IPS-18c (cell line): ENCODE results near the gene ENPP1.
"Not testable (repeated sequence)": the region's sequence is repeated elsewhere in the genome, so short reads cannot be mapped to it uniquely, and the experiment has no call there.

Source experiments
- H3K4me3 ChIP-seq: 2 replicates; pipeline ENCODE4 v1.7.0; 2013; ENCODE audit warnings: low read depth, mild to moderate bottlenecking, low read length, moderate library complexity; ENCODE audit not compliant: insufficient read depth
- H3K9me3 ChIP-seq: one replicate; pipeline ENCODE4 v1.6.1; 2013; ENCODE audit warnings: mild to moderate bottlenecking, low read length, moderate library complexity; ENCODE audit not compliant: control insufficient read depth, insufficient read depth

The ENPP1 gene

DNA sequence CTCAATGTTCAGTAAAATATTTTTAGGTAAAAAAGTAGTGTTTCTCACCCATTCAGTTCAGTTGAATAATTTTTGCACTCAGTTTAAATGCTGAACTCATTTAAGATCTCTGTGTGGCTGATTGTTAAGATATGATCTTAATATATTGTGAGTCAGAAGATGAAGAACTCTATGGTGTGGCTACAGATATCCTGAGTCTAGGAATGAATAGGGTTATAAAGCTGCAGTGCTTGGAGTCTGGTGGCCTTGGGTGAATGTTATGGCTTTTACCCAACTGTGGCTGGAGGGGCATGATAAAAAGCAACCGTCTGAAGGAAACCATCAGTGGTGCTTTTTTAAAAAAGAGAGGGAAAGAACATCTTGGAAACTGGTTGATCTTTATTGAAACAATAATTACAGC lies 77.4 kb downstream of the ENPP1 start:
- no peaks in the 10 kb centered on the region for H3K9me3 ChIP-seq
- no peak overlapping the region for H3K4me3 ChIP-seq

GRCh38 chr6:131886517-131886916 lies 78.7 kb downstream of the ENPP1 start:
- no peak overlapping the region for H3K4me3 ChIP-seq

GRCh38 chr6:131890091-131890490 lies 82.3 kb downstream of the ENPP1 start:
- Histone ChIP-seq H3K4me3 (no peak overlapping the region), H3K9me3 (no peaks in the 10 kb centered on the region)

More at GRCh38 chr6:131886517-131886916, 78.7 kb downstream of the ENPP1 start:
- no peaks in the 10 kb centered on the region for H3K9me3 ChIP-seq

DNA sequence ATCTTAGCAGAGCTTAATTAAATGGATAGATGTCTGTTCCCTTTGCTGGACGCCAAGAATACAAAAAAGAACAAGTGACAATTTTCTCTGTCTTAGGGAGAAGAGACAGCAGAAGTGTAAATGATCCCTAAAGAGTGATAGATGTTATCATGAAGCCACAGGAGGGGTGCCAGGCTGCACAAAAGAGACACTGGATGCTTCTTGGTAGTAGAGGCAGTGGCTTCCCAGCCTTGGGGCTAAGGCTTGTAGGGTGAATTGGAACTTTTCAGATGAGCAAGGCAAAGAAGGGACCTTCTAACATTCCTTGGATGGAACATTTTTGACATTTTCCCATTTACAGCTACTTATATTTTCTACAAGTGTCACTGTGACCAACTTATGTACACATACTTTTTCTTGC lies 85.4 kb downstream of the ENPP1 start:
- Histone ChIP-seq H3K9me3 (no peaks in the 10 kb centered on the region), H3K4me3 (no peak overlapping the region)

- Histone ChIP-seq H3K9me3 (no peaks in the 10 kb centered on the region), H3K4me3 (no peak overlapping the region)
Measured at GRCh38 chr6:131894493-131895424, 86.9 kb downstream of the ENPP1 start.

GRCh38 chr6:131897050-131897435 lies 89.2 kb downstream of the ENPP1 start:
- H3K4me3 ChIP-seq, result no peak overlapping the region
- H3K9me3 ChIP-seq, result no peaks in the 10 kb centered on the region

- no peak overlapping the region for H3K4me3 ChIP-seq
- H3K9me3 ChIP-seq, result no peaks in the 10 kb centered on the region
Measured at GRCh38 chr6:131897621-131898020, 89.8 kb downstream of the ENPP1 start.

GRCh38 chr6:131898718-131899117 lies 90.9 kb downstream of the ENPP1 start:
- Histone ChIP-seq H3K9me3 (no peaks in the 10 kb centered on the region), H3K4me3 (no peak overlapping the region)

DNA sequence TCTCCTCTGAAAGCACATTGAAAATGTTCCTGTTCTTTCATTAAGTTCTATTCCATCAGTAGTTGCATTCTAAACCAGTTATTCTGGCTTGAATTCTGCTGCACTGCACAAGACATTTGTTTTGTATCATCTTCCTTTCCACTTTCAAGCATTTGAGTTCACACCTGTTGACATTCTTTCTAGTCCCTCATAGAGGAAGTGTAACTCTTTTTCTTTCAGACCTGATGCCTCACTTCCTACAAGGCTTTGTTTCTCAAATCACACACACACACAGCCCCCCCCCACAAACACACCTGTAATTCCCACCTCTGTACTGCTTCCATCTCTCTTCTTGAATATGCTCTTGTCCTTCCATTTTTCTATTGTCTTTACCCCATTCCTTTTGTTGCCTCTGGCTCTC lies 92.4 kb downstream of the ENPP1 start:
- Histone ChIP-seq H3K9me3 (no peaks in the 10 kb centered on the region), H3K4me3 (no peak overlapping the region)

GRCh38 chr6:131901326-131901873 lies 93.6 kb downstream of the ENPP1 start:
- not testable (repeated sequence) for H3K9me3 ChIP-seq, H3K4me3 ChIP-seq

DNA sequence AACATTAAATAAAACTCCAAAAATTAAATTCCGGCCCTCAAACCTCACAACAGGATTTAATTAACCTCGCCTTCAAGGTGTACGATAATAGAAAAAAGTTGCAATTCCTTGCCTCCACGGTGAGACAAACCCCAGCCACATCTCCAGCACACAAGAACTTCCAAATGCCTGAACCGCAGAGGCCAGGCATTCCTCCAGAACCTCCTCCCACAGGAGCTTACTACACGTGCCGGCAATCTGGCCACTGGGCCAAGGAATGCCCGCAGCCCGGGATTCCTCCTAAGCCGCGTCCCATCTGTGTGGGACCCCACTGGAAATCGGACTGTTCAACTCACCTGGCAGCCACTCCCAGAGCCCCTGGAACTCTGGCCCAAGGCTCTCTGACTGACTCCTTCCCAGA lies 95.9 kb downstream of the ENPP1 start:
- H3K9me3 ChIP-seq, result not testable (repeated sequence)
- H3K4me3 ChIP-seq, result peak overlapping the region; percentile 40

- H3K4me3 ChIP-seq, H3K9me3 ChIP-seq: not testable (repeated sequence)
Measured at GRCh38 chr6:131908787-131909186, 101.0 kb downstream of the ENPP1 start.

DNA sequence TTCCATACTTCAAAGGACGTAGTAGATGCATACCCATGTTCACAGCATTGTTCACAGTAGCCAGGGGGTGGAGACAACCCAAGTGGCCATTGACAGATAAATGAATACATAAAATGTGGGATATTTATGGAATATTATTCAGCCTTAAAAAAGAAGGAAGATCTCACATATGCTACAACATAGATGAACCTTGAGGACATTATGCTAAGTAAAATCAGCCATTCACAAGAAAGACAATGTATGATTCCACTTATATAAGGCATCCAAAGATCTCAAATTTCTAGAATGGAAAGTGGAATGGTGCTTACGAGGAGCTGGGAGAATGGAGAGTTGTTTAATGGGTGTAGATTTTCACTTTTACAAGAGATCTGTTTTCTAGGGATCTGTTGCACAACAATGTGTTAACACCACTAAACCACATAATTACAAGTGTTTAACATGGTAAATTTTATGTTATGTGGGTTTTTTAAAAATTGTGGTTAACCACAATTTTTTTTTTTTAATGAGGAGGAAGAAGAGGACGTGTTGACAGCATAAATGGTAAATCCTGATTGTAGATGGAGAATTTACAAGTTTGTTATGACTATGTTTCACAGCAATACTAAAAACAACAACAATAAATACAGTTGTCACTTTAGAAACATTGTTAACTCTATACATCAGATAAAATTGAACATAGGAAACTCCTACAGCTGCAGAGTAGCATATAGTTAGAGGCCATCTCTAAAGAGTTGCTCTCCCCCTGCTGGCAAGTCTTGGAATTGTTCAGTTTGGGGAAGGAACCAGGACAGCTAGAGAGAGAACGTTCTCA lies 101.8 kb downstream of the ENPP1 start:
- no peak overlapping the region for H3K4me3 ChIP-seq
- no peaks in the 10 kb centered on the region for H3K9me3 ChIP-seq

GRCh38 chr6:131910219-131910589 lies 102.4 kb downstream of the ENPP1 start:
- Histone ChIP-seq H3K9me3 (no peaks in the 10 kb centered on the region), H3K4me3 (no peak overlapping the region)

DNA sequence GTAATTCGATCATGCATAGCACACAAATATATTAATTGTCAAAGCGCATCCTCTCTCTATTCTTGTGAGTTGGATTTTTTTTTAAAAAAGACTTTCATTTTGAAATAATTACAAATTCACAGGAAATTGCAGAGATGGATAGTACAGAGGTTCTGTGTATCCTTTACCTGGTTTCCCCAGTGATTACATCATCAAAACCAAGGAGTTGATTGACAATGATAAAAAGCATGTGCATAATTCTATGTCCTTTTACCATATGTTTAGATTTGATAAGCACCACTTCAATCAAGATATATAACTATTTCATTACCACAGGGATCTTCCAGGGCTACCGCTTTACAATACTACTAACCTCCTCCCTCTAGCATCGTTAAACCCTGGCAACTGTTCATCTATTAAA lies 103.1 kb downstream of the ENPP1 start:
- H3K9me3 ChIP-seq, result no peaks in the 10 kb centered on the region
- H3K4me3 ChIP-seq, result no peak overlapping the region

GRCh38 chr6:131911951-131912350 lies 104.1 kb downstream of the ENPP1 start:
- Histone ChIP-seq H3K4me3 (no peak overlapping the region), H3K9me3 (no peaks in the 10 kb centered on the region)

DNA sequence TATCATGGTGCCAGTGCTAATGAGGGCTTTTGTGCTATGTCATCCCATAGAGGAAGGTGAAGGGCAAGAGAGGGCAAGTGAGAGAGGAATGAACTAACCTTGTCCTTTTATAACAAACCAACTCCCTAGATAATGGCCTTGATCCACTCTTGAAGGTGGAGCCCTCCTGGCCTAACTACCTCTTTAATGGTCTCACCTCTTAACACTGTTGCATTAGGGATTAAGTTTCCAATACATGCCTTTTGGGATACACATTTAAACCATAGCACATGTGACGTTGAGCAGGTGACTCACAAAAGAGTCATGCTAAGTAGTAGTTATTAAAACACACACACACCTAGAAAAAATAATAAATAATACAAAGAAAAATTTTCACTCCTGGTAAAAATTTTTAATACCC lies 106.4 kb downstream of the ENPP1 start:
- Histone ChIP-seq H3K9me3 (no peaks in the 10 kb centered on the region), H3K4me3 (no peak overlapping the region)
